ENCODE results near the gene OSGEP.
"Not testable (repeated sequence)": the region's sequence is repeated elsewhere in the genome, so short reads cannot be mapped to it uniquely, and the experiment has no call there.

GRCh38 chr14:20452831-20453230 lies 1.8 kb downstream of the OSGEP start:
- TF ChIP-seq CTCF, POLR2A (IDR thresholded peaks at IDR 0.05): not testable (repeated sequence)

Measured in thyroid gland (tissue), 4 donors.